GM12874 (cell line): ENCODE measurements around the gene CORO7.

Source experiments
- CTCF ChIP-seq: IDR thresholded peaks from 2 replicates; pipeline ENCODE4 v1.5.1; 2011; ENCODE audit warnings: low read depth, mild to moderate bottlenecking, control low read depth, low read length, moderate library complexity; ENCODE audit not compliant: insufficient read depth

Gene CORO7

GRCh38 chr16:4378161-4378666 is 38.2 kb downstream of the CORO7 start:
- no peak for TF ChIP-seq CTCF

GRCh38 chr16:4377573-4378154 is 38.7 kb downstream of the CORO7 start:
- no peak for TF ChIP-seq CTCF

- no peak for TF ChIP-seq CTCF
Measured at GRCh38 chr16:4376893-4377572, 39.4 kb downstream of the CORO7 start.

- TF ChIP-seq CTCF: no peak
Measured at GRCh38 chr16:4376126-4376892, 40.1 kb downstream of the CORO7 start.

- TF ChIP-seq CTCF: no peak
Measured at GRCh38 chr16:4375717-4376116, 40.7 kb downstream of the CORO7 start.

- TF ChIP-seq CTCF: no peak
Measured at GRCh38 chr16:4373909-4374742, 42.3 kb downstream of the CORO7 start.
